Measurements from ENCODE around the gene LRRC9.

- TF ChIP-seq CTCF (IDR thresholded peaks at IDR 0.05) = no peak
- no peak for TF ChIP-seq POLR2A (IDR thresholded peaks at IDR 0.05; ENCODE audit: low read depth)
- no peak for TF ChIP-seq EP300 (IDR thresholded peaks at IDR 0.05)
- no peak for TF ChIP-seq POLR2AphosphoS5 (IDR thresholded peaks at IDR 0.05)
Observed at GRCh38 chr14:60008042-60008441, 88.1 kb downstream of the LRRC9 start.

Data from esophagus muscularis mucosa (tissue), 4 donors.